A549 (cell line): ENCODE data around the gene MPC1L. TPM values are rescaled to one million over a fixed set of nuclear protein-coding genes. Genes with fewer than 3 reads are reported as not detected.
A peak's percentile ranks its signal among the peaks of the same experiment; 100 is the strongest.

Experiments
- ATAC-seq, 2 experiments: fragments of 200-7000 bp in 1 of 2; fragments of >200 bp in 1 of 2; cut with Nextera tagmentation in 1 of 2; cut with Tn5 transposase in 1 of 2; 3 replicates each; pipeline versions ENCODE4 v1.8.0 to v1.9.1; 2018 to 2020; ENCODE audit warnings: mild to moderate bottlenecking in 1 of 2, moderate library complexity in 1 of 2
- CTCF ChIA-PET: fragments of 300-600 bp; sonication (Branson Sonifier 250); formaldehyde crosslinking; extraction: SDS; loops from one replicate; lab custom pipeline; 2021; ENCODE audit warnings: antibody characterized with exemption, inconsistent platforms; lab: Yijun Ruan, JAX
- POLR2A ChIA-PET: fragments of 350-600 bp; formaldehyde crosslinking; extraction: SDS; loops from one replicate; lab custom pipeline; 2021; ENCODE audit warnings: antibody characterized with exemption, inconsistent platforms; lab: Yijun Ruan, JAX
- DNase-seq, 2 experiments: peaks; one replicate each; pipeline versions ENCODE4 v3.0.0 to v3.0.0-alpha.2; 2011 to 2016; ENCODE audit warnings: low read depth in 1 of 2, low spot score in 1 of 2
- FAIRE-seq: peaks from 2 replicates; lab custom pipeline; 2011; peaks lifted over from hg19 to GRCh38; lab: Jason Lieb, UNC
- H3K27ac ChIP-seq, 2 experiments: fragments of >200 bp; sonication (Bioruptor Twin); formaldehyde crosslinking; 3 replicates each; pipeline ENCODE4 v1.5.1; 2016 to 2017
- H3K4me1 ChIP-seq: fragments of >200 bp; sonication (Bioruptor Twin); formaldehyde crosslinking; 3 replicates; pipeline ENCODE4 v1.6.1; 2016
- H3K4me2 ChIP-seq: fragments of >200 bp; sonication (Bioruptor Twin); formaldehyde crosslinking; 3 replicates; pipeline ENCODE4 v1.6.1; 2016
- H3K4me3 ChIP-seq: fragments of >200 bp; sonication (Bioruptor Twin); formaldehyde crosslinking; 3 replicates; pipeline ENCODE4 v1.5.1; 2016
- H3K9me3 ChIP-seq: fragments of >200 bp; sonication (Bioruptor Twin); formaldehyde crosslinking; 3 replicates; pipeline ENCODE4 v1.6.1; 2016
- CBX2 ChIP-seq: fragments of 200-600 bp; sonication (generic); IDR thresholded peaks from 2 replicates; pipeline ENCODE4 v1.6.1; 2016; ENCODE audit warnings: low read depth, mild to moderate bottlenecking, borderline replicate concordance
- CBX8 ChIP-seq: fragments of 200-600 bp; sonication (generic); IDR thresholded peaks from 2 replicates; pipeline ENCODE4 v1.6.1; 2016
- CHD4 ChIP-seq: fragments of 200-600 bp; sonication (generic); IDR thresholded peaks from 2 replicates; pipeline ENCODE4 v1.6.1; 2016; ENCODE audit warnings: antibody characterized with exemption, mild to moderate bottlenecking, borderline replicate concordance
- EHMT2 ChIP-seq: fragments of 200-600 bp; sonication (generic); IDR thresholded peaks from 2 replicates; pipeline ENCODE4 v1.6.1; 2016; ENCODE audit warnings: antibody characterized with exemption, low read depth, mild to moderate bottlenecking, moderate library complexity
- EP300 ChIP-seq, 2 experiments: fragments of >200 bp; sonication (Bioruptor Twin); formaldehyde crosslinking; IDR thresholded peaks; 2 replicates in 1 of 2; 3 replicates in 1 of 2; pipeline ENCODE4 v1.6.1; 2016 to 2017
- ESRRA ChIP-seq: fragments of 150-350 bp; IDR thresholded peaks from 2 replicates; pipeline ENCODE4 v1.6.1; 2014; ENCODE audit warnings: mild to moderate bottlenecking, low read length, borderline replicate concordance
- FOSB ChIP-seq: fragments of 250-450 bp; sonication (Bioruptor Pico); IDR thresholded peaks from 2 replicates; pipeline ENCODE4 v1.5.0; 2020; ENCODE audit warnings: mild to moderate bottlenecking, moderate library complexity
- GATA3 ChIP-seq: IDR thresholded peaks from 2 replicates; pipeline ENCODE4 v1.6.1; 2012; ENCODE audit warnings: borderline replicate concordance
- HEYL ChIP-seq: fragments of 250-450 bp; sonication (Bioruptor Pico); IDR thresholded peaks from 2 replicates; pipeline ENCODE4 v1.8.0; 2021; ENCODE audit warnings: mild to moderate bottlenecking, moderate library complexity
- HOXB13 ChIP-seq: fragments of 250-450 bp; sonication (Bioruptor Pico); IDR thresholded peaks from 2 replicates; pipeline ENCODE4 v1.5.0; 2020; ENCODE audit warnings: low read depth, mild to moderate bottlenecking, moderate library complexity
- HOXB5 ChIP-seq: fragments of 250-450 bp; sonication (Bioruptor Pico); IDR thresholded peaks from 2 replicates; pipeline ENCODE4 v1.5.0; 2020; ENCODE audit warnings: mild to moderate bottlenecking, moderate library complexity
- JUN ChIP-seq, 2 experiments: fragments of >200 bp; sonication (Bioruptor Twin); formaldehyde crosslinking; IDR thresholded peaks; 2 replicates in 1 of 2; 3 replicates in 1 of 2; pipeline ENCODE4 v1.6.1; 2016 to 2017
- MAFK ChIP-seq: fragments of 450-650 bp; IDR thresholded peaks from 2 replicates; pipeline ENCODE4 v1.6.1; 2014; ENCODE audit not compliant: partially characterized antibody
- MYC ChIP-seq: IDR thresholded peaks from 2 replicates; pipeline ENCODE4 v1.6.1; 2012; ENCODE audit warnings: mild to moderate bottlenecking, inconsistent platforms, low read length, improper control_type of control experiment, borderline replicate concordance
- NFE2L2 ChIP-seq: fragments of 150-350 bp; conservative IDR thresholded peaks from 2 replicates; pipeline ENCODE4 v1.6.1; 2014; ENCODE audit warnings: low read length
- PHF8 ChIP-seq: fragments of 200-600 bp; sonication (generic); IDR thresholded peaks from 2 replicates; pipeline ENCODE4 v1.6.1; 2016; ENCODE audit warnings: low read depth, mild to moderate bottlenecking, antibody characterized with exemption, moderate library complexity, borderline replicate concordance
- POLR2A ChIP-seq: IDR thresholded peaks from 2 replicates; pipeline ENCODE4 v1.6.1; 2012; ENCODE audit warnings: mild to moderate bottlenecking, low read length
- RARB ChIP-seq: fragments of 250-450 bp; sonication (Bioruptor Pico); IDR thresholded peaks from 2 replicates; pipeline ENCODE4 v1.8.0; 2021; ENCODE audit warnings: mild to moderate bottlenecking, moderate library complexity
- RFX5 ChIP-seq: fragments of 450-650 bp; IDR thresholded peaks from 2 replicates; pipeline ENCODE4 v1.7.1; 2014; ENCODE audit warnings: antibody characterized with exemption, mild to moderate bottlenecking, moderate library complexity
- ZC3H11A ChIP-seq: fragments of 450-650 bp; IDR thresholded peaks from 2 replicates; pipeline ENCODE4 v1.6.1; 2014; ENCODE audit warnings: antibody characterized with exemption, mild to moderate bottlenecking
- ZSCAN20 ChIP-seq: fragments of 250-450 bp; sonication (Bioruptor Pico); IDR thresholded peaks from 2 replicates; pipeline ENCODE4 v1.8.0; 2022; ENCODE audit warnings: mild to moderate bottlenecking, moderate library complexity
- WGBS: methylation state at CpG from one replicate; pipeline ENCODE4 v1.1.6; 2017; ENCODE audit errors: missing lambda C conversion rate; 5-methylcytosine and 5-hydroxymethylcytosine counted together
- polyA plus RNA-seq, 4 experiments: library from polyadenylated mRNA; depleted of rRNA in 3 of 4; stranded (reverse); fragments of >200 nt; fragmentation: RNase III in 1 of 4; extraction: RNeasy Plus Mini Kit Qiagen cat#74134 plus additional on column Dnase treatment in 1 of 4; gene quantifications; 2 replicates in 3 of 4; 3 replicates in 1 of 4; pipeline ENCODE4 v1.2.3, GENCODE V29; 2011 to 2017
- TF ChIP-seq, protein P1 (sequence below): fragments of >200 bp; sonication (Bioruptor Twin); formaldehyde crosslinking; IDR thresholded peaks from 2 replicates; pipeline ENCODE4 v1.6.1; 2016
- TF ChIP-seq, protein P2 (sequence below): fragments of >200 bp; sonication (Bioruptor Twin); formaldehyde crosslinking; IDR thresholded peaks from 3 replicates; pipeline ENCODE4 v1.6.1; 2016
- TF ChIP-seq, protein P3 (sequence below): fragments of 200-600 bp; sonication (generic); IDR thresholded peaks from 2 replicates; pipeline ENCODE4 v1.6.1; 2016; ENCODE audit warnings: antibody characterized with exemption, mild to moderate bottlenecking, moderate library complexity
- TF ChIP-seq, protein P4 (sequence below): fragments of 150-350 bp; IDR thresholded peaks from 2 replicates; pipeline ENCODE4 v1.6.1; 2014; ENCODE audit warnings: low read depth, mild to moderate bottlenecking, low read length
- TF ChIP-seq, protein P5 (sequence below): IDR thresholded peaks from 2 replicates; pipeline ENCODE4 v1.6.1; 2012
- TF ChIP-seq, protein P6 (sequence below): IDR thresholded peaks from 2 replicates; pipeline ENCODE4 v1.6.1; 2012
- TF ChIP-seq, protein P7 (sequence below): fragments of 250-450 bp; sonication (Bioruptor Pico); IDR thresholded peaks from 2 replicates; pipeline ENCODE4 v1.5.0; 2020; ENCODE audit warnings: low read depth, mild to moderate bottlenecking, moderate library complexity

MPC1L gene
- polyA plus RNA-seq, 2 of the 4 experiments (the other 2 are of a cell fraction): not detected

DNA sequence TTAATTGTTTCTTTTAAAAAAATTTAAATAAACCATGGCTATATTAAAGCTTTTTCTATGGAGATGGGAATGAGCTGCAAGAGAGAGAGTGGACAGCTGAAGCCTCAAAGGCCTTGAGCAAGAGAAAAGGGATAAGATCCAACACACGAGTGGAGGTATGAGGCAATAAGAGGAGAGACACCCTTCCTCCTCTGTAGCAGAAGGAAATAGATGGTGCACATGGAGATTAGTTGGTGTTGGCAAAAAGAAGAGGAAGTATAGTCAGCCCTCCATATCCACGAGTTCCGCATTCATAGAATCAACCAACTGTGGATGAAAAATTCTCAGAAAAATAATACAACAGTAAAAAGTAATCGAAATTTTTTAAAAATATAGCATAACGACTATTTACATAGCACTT is 20.9 kb downstream of the MPC1L start:
- TF ChIP-seq HEYL (CRISPR knock-in tag) (no peak), JUN (IDR thresholded peaks at IDR 0.05) (no peak), NFE2L2 (no peak), POLR2A (no peak), CBX2 (no peak), GATA3 (no peak), PHF8 (no peak), RFX5 (no peak), HOXB5 (CRISPR knock-in tag) (no peak), CBX8 (no peak), ZC3H11A (no peak), EP300 (IDR thresholded peaks at IDR 0.05) (no peak), RARB (CRISPR knock-in tag) (no peak), EHMT2 (no peak)
- TF ChIP-seq, protein P1, sequence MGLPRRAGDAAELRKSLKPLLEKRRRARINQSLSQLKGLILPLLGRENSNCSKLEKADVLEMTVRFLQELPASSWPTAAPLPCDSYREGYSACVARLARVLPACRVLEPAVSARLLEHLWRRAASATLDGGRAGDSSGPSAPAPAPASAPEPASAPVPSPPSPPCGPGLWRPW: no peak
- TF ChIP-seq, protein P2, sequence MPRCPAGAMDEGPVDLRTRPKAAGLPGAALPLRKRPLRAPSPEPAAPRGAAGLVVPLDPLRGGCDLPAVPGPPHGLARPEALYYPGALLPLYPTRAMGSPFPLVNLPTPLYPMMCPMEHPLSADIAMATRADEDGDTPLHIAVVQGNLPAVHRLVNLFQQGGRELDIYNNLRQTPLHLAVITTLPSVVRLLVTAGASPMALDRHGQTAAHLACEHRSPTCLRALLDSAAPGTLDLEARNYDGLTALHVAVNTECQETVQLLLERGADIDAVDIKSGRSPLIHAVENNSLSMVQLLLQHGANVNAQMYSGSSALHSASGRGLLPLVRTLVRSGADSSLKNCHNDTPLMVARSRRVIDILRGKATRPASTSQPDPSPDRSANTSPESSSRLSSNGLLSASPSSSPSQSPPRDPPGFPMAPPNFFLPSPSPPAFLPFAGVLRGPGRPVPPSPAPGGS: no peak
- TF ChIP-seq, protein P3, sequence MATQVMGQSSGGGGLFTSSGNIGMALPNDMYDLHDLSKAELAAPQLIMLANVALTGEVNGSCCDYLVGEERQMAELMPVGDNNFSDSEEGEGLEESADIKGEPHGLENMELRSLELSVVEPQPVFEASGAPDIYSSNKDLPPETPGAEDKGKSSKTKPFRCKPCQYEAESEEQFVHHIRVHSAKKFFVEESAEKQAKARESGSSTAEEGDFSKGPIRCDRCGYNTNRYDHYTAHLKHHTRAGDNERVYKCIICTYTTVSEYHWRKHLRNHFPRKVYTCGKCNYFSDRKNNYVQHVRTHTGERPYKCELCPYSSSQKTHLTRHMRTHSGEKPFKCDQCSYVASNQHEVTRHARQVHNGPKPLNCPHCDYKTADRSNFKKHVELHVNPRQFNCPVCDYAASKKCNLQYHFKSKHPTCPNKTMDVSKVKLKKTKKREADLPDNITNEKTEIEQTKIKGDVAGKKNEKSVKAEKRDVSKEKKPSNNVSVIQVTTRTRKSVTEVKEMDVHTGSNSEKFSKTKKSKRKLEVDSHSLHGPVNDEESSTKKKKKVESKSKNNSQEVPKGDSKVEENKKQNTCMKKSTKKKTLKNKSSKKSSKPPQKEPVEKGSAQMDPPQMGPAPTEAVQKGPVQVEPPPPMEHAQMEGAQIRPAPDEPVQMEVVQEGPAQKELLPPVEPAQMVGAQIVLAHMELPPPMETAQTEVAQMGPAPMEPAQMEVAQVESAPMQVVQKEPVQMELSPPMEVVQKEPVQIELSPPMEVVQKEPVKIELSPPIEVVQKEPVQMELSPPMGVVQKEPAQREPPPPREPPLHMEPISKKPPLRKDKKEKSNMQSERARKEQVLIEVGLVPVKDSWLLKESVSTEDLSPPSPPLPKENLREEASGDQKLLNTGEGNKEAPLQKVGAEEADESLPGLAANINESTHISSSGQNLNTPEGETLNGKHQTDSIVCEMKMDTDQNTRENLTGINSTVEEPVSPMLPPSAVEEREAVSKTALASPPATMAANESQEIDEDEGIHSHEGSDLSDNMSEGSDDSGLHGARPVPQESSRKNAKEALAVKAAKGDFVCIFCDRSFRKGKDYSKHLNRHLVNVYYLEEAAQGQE: no peak
- TF ChIP-seq, protein P4, sequence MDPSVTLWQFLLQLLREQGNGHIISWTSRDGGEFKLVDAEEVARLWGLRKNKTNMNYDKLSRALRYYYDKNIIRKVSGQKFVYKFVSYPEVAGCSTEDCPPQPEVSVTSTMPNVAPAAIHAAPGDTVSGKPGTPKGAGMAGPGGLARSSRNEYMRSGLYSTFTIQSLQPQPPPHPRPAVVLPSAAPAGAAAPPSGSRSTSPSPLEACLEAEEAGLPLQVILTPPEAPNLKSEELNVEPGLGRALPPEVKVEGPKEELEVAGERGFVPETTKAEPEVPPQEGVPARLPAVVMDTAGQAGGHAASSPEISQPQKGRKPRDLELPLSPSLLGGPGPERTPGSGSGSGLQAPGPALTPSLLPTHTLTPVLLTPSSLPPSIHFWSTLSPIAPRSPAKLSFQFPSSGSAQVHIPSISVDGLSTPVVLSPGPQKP: no peak
- TF ChIP-seq, protein P5, sequence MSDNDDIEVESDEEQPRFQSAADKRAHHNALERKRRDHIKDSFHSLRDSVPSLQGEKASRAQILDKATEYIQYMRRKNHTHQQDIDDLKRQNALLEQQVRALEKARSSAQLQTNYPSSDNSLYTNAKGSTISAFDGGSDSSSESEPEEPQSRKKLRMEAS: no peak
- TF ChIP-seq, protein P6, sequence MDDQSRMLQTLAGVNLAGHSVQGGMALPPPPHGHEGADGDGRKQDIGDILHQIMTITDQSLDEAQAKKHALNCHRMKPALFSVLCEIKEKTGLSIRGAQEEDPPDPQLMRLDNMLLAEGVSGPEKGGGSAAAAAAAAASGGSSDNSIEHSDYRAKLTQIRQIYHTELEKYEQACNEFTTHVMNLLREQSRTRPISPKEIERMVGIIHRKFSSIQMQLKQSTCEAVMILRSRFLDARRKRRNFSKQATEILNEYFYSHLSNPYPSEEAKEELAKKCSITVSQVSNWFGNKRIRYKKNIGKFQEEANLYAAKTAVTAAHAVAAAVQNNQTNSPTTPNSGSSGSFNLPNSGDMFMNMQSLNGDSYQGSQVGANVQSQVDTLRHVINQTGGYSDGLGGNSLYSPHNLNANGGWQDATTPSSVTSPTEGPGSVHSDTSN: no peak
- ChIA-PET POLR2A (no interaction called here), CTCF (no interaction called here)
- H3K4me3 ChIP-seq: no peak overlapping the region
- no peak for ATAC-seq
- no peak for FAIRE-seq
- H3K4me1 ChIP-seq: peaks cover 19% of the 10 kb centered on the region
- WGBS: 85% methylated on average over 5 of the region's 5 CpGs
- H3K4me2 ChIP-seq: peak overlapping the region; percentile 52; the same call in 2 of the 3 replicates
- H3K9me3 ChIP-seq: no peaks in the 10 kb centered on the region
- DNase-seq: no peak
- H3K27ac ChIP-seq: no peak overlapping the region

DNA sequence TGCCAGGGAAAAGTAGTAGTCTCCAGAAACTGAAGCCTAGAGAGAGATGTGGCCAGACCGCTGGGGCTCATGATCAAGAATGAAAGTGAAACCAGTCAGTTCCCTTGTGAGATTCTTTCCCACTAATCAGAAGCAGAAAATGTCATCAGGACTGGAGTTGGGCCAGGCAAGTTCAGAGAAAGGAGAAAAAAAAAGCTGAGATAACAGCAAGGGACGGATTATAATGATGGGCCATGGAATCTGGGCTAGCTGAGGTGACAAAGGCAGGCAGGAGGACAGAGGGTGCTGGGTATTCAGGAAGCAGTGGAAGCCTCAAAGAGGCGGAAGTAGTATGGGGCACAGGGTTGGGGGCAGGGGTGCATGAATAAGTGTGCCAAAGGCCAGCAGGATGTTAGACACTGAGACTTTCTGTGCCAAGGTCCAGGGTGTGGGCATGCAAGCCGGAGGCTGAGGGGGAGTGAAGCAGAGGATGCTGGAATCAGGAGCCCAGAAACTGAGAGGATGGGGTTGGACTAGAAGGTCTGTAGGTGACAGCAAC is 21.7 kb downstream of the MPC1L start:
- peak overlapping the region; percentile 52 for H3K4me2 ChIP-seq
- DNase-seq (peak in 1 of 2 experiments; percentile 6), ATAC-seq (peak in 1 of 2 experiments; percentile 17; a peak in 3 of 6 replicates), FAIRE-seq (no peak)
- ChIA-PET CTCF (no interaction called here), POLR2A (no interaction called here)
- H3K27ac ChIP-seq: peak overlapping the region in 1 of 2 experiments; percentile 69; a peak in 3 of 6 replicates
- WGBS: 69% methylated on average over 4 of the region's 4 CpGs
- peaks cover 19% of the 10 kb centered on the region for H3K4me1 ChIP-seq
- no peaks in the 10 kb centered on the region for H3K9me3 ChIP-seq
- H3K4me3 ChIP-seq: peak overlapping the region; percentile 15; the same call in 1 of the 3 replicates
- TF ChIP-seq CHD4 (no peak), MYC (no peak), MAFK (no peak), CBX8 (no peak), ZSCAN20 (CRISPR knock-in tag) (no peak), FOSB (no peak), CBX2 (no peak), EHMT2 (no peak), ESRRA (no peak), PHF8 (no peak), JUN (IDR thresholded peaks at IDR 0.05) (no peak), HOXB13 (no peak)
- TF ChIP-seq, protein P4: no peak
- TF ChIP-seq, protein P7, sequence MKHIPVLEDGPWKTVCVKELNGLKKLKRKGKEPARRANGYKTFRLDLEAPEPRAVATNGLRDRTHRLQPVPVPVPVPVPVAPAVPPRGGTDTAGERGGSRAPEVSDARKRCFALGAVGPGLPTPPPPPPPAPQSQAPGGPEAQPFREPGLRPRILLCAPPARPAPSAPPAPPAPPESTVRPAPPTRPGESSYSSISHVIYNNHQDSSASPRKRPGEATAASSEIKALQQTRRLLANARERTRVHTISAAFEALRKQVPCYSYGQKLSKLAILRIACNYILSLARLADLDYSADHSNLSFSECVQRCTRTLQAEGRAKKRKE (CRISPR knock-in tag): no peak
